GM23248 (cell line): ENCODE measurements around the gene PPP2R5D. TPM values are rescaled to one million over a fixed set of nuclear protein-coding genes. Genes with fewer than 3 reads are reported as not detected.

Experiments used
- DNase-seq: peaks from one replicate; pipeline ENCODE4 v3.0.0-alpha.2; 2015
- H2AFZ ChIP-seq: fragments of 200-600 bp; sonication (generic); 2 replicates; pipeline ENCODE4 v1.6.1; 2016; ENCODE audit warnings: antibody characterized with exemption
- H3F3A ChIP-seq: fragments of 200-600 bp; sonication (generic); 2 replicates; pipeline ENCODE4 v1.6.1; 2016; ENCODE audit warnings: mild to moderate bottlenecking, antibody characterized with exemption, mixed run types; ENCODE audit not compliant: insufficient read depth
- H3K27ac ChIP-seq: fragments of 200-600 bp; sonication (generic); 2 replicates; pipeline ENCODE4 v1.5.1; 2016; ENCODE audit warnings: mild to moderate bottlenecking
- H3K27me3 ChIP-seq: fragments of 200-600 bp; sonication (generic); replicated peaks from 2 replicates; pipeline ENCODE4 v1.6.1; 2016; ENCODE audit warnings: mild to moderate bottlenecking; ENCODE audit not compliant: insufficient read depth
- H3K36me3 ChIP-seq: fragments of 200-600 bp; sonication (generic); 2 replicates; pipeline ENCODE4 v1.6.1; 2016; ENCODE audit warnings: low read depth, mild to moderate bottlenecking
- H3K4me1 ChIP-seq: fragments of 200-600 bp; sonication (generic); 2 replicates; pipeline ENCODE4 v1.6.1; 2016; ENCODE audit warnings: mild to moderate bottlenecking; ENCODE audit not compliant: insufficient read depth
- H3K4me2 ChIP-seq: fragments of 200-600 bp; sonication (generic); one replicate; pipeline ENCODE4 v1.6.1; 2016; ENCODE audit warnings: mild to moderate bottlenecking; ENCODE audit not compliant: unreplicated experiment
- H3K4me3 ChIP-seq: fragments of 200-600 bp; sonication (generic); 2 replicates; pipeline ENCODE4 v1.5.1; 2016; ENCODE audit warnings: mild to moderate bottlenecking
- H3K79me2 ChIP-seq: fragments of 200-600 bp; sonication (generic); 2 replicates; pipeline ENCODE4 v1.6.1; 2016; ENCODE audit warnings: mild to moderate bottlenecking; ENCODE audit not compliant: insufficient read depth
- H3K9ac ChIP-seq: fragments of 200-600 bp; sonication (generic); 2 replicates; pipeline ENCODE4 v1.6.1; 2016; ENCODE audit warnings: mild to moderate bottlenecking
- H3K9me2 ChIP-seq: fragments of 200-600 bp; sonication (generic); 2 replicates; pipeline ENCODE4 v1.6.1; 2016; ENCODE audit warnings: mixed run types, mild to moderate bottlenecking, moderate library complexity; ENCODE audit not compliant: insufficient read depth
- H3K9me3 ChIP-seq: fragments of 200-600 bp; sonication (generic); one replicate; pipeline ENCODE4 v1.6.1; 2017; ENCODE audit warnings: low read depth
- H4K20me1 ChIP-seq: fragments of 200-600 bp; sonication (generic); 2 replicates; pipeline ENCODE4 v1.6.0; 2016; ENCODE audit not compliant: insufficient read depth
- EZH2 ChIP-seq: fragments of 200-600 bp; sonication (generic); IDR thresholded peaks from 2 replicates; pipeline ENCODE4 v1.6.1; 2018; ENCODE audit warnings: antibody characterized with exemption, mild to moderate bottlenecking; ENCODE audit not compliant: insufficient read depth, poor library complexity, severe bottlenecking
- EZH2phosphoT487 ChIP-seq: fragments of 200-600 bp; sonication (generic); IDR thresholded peaks from 2 replicates; pipeline ENCODE4 v1.6.1; 2018; ENCODE audit warnings: antibody characterized with exemption, moderate library complexity, mild to moderate bottlenecking, low read depth; ENCODE audit not compliant: insufficient read depth
- WGBS, 2 experiments: methylation state at CpG; one replicate each; pipeline ENCODE4 v1.1.6; 2015 to 2017; ENCODE audit warnings: low lambda C conversion rate in 2 of 2, low coverage in 1 of 2; ENCODE audit errors: missing lambda C conversion rate in 2 of 2; 5-methylcytosine and 5-hydroxymethylcytosine counted together
- in situ Hi-C: fragments of 300-500 bp; cut with MboI; formaldehyde crosslinking; loops from 2 replicates; pipeline ENCODE4 v1.15.0; 2020
- polyA plus RNA-seq: library from polyadenylated mRNA; unstranded; fragments of >200 nt; fragmentation: Nextera tagmentation; extraction: Ambion mirVana; gene quantifications from 2 replicates; pipeline ENCODE4 v1.2.1, GENCODE V29; 2016
- total RNA-seq: library from RNA; depleted of rRNA; stranded (reverse); fragments of >200 nt; shearing (Covaris generic); gene quantifications from 2 replicates; pipeline ENCODE4 v1.2.3, GENCODE V29; 2014

Gene PPP2R5D
- total and polyA plus RNA-seq, 2 experiments from 2014 or later: 40.7 to 42.7 TPM

DNA sequence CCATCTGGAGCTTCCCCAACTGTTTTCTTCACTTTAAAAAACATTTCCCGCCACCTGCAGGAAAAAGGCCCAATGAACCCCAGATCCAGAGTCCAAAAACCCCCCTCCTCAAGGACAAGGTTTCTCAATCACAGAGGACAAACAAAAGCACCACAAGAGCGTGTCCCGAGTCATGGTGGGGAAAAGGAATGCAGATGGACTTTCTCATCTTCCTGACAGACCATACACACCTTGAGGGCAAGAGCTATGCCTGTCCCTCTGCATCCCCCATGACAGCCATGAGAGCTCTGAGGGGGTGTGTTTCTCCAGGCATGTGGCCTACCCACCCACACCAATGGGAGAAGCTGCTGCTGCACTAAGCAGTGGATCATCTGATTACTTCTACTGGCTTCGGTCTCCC lies 14.4 kb upstream of the PPP2R5D start:
- no peak for DNase-seq
- Histone ChIP-seq H4K20me1 (no peaks in the 10 kb centered on the region; the same call in 1 of the 2 replicates), H3K9me3 (no peaks in the 10 kb centered on the region), H3F3A (peaks cover under 1% of the 10 kb centered on the region), H3K79me2 (peaks cover 3% of the 10 kb centered on the region; the same call in 1 of the 2 replicates), H3K27me3 (no peaks in the 10 kb centered on the region), H3K36me3 (no peaks in the 10 kb centered on the region), H3K4me1 (peaks cover 6% of the 10 kb centered on the region; the same call in 1 of the 2 replicates), H3K9me2 (no peaks in the 10 kb centered on the region), H3K4me2 (no peak overlapping the region), H3K9ac (no peak overlapping the region), H2AFZ (no peak overlapping the region), H3K27ac (no peak overlapping the region), H3K4me3 (no peak overlapping the region)
- in situ Hi-C loops: no loop called here
- 95 to 98% methylated on average over 4 of the region's 4 CpGs for WGBS, 2 experiments
- TF ChIP-seq EZH2 (no peak), EZH2phosphoT487 (no peak)

GRCh38 chr6:42970871-42971612 lies 13.3 kb upstream of the PPP2R5D start:
- no peaks in the 10 kb centered on the region for H3K36me3 ChIP-seq
- H3K9ac ChIP-seq: no peak overlapping the region
- peaks cover 14% of the 10 kb centered on the region for H3K79me2 ChIP-seq
- no peak overlapping the region for H3K4me2 ChIP-seq
- in situ Hi-C loops: no loop called here
- DNase-seq: peak; percentile 50
- H3K27me3 ChIP-seq: no peaks in the 10 kb centered on the region
- no peaks in the 10 kb centered on the region for H3K9me3 ChIP-seq
- H3K27ac ChIP-seq: no peak overlapping the region
- H2AFZ ChIP-seq: no peak overlapping the region
- WGBS, 2 experiments: 83 to 84% methylated on average over 4 of the region's 4 CpGs
- peaks cover 6% of the 10 kb centered on the region; the same call in 1 of the 2 replicates for H3K4me1 ChIP-seq
- H4K20me1 ChIP-seq: no peaks in the 10 kb centered on the region; the same call in 1 of the 2 replicates
- no peak overlapping the region for H3K4me3 ChIP-seq
- no peaks in the 10 kb centered on the region for H3K9me2 ChIP-seq
- H3F3A ChIP-seq: peaks cover 6% of the 10 kb centered on the region
- no peak for TF ChIP-seq EZH2phosphoT487
- no peak for TF ChIP-seq EZH2

GRCh38 chr6:42971746-42972327 lies 12.5 kb upstream of the PPP2R5D start:
- H3K27ac ChIP-seq: no peak overlapping the region
- DNase-seq: no peak
- in situ Hi-C loops: no loop called here
- peaks cover 10% of the 10 kb centered on the region; the same call in 1 of the 2 replicates for H3K4me1 ChIP-seq
- peaks cover 22% of the 10 kb centered on the region for H3K79me2 ChIP-seq
- no peak overlapping the region for H2AFZ ChIP-seq
- H4K20me1 ChIP-seq: no peaks in the 10 kb centered on the region; the same call in 1 of the 2 replicates
- no peak overlapping the region for H3K9ac ChIP-seq
- H3K36me3 ChIP-seq: no peaks in the 10 kb centered on the region; the same call in 1 of the 2 replicates
- TF ChIP-seq EZH2 (no peak), EZH2phosphoT487 (no peak)
- WGBS, 2 experiments: 76 to 82% methylated on average over 3 of the region's 3 CpGs
- H3K27me3 ChIP-seq: no peaks in the 10 kb centered on the region
- H3K9me2 ChIP-seq: no peaks in the 10 kb centered on the region
- H3K9me3 ChIP-seq: no peaks in the 10 kb centered on the region
- H3K4me3 ChIP-seq: no peak overlapping the region
- no peak overlapping the region for H3K4me2 ChIP-seq
- H3F3A ChIP-seq: peaks cover 13% of the 10 kb centered on the region

DNA sequence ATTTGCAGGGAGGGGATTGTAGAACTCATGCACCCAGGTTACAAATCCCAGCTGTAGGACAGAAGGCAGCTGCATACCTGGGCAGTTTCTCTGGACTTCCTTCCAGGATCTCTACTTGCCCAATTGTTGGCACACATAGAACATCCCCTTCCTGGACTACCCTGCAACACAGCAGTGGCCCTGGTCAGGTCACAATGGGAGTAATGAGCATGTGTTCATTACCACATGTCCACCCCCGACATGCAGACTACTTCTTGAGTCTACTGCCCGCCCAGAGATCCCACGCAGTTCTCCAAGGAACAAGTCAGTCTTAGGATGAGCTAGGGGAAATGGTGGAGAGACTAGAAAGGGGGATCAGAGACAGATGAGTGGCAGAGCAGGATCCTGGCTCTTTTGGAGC lies 10.4 kb upstream of the PPP2R5D start:
- Histone ChIP-seq H3K9me2 (no peaks in the 10 kb centered on the region), H3F3A (peaks cover 19% of the 10 kb centered on the region), H3K4me1 (peaks cover 21% of the 10 kb centered on the region), H2AFZ (no peak overlapping the region), H3K79me2 (peaks cover 42% of the 10 kb centered on the region), H3K4me3 (no peak overlapping the region), H3K9me3 (no peaks in the 10 kb centered on the region), H3K36me3 (no peaks in the 10 kb centered on the region; the same call in 1 of the 2 replicates), H4K20me1 (no peaks in the 10 kb centered on the region; the same call in none of the 2 replicates), H3K4me2 (no peak overlapping the region), H3K27ac (no peak overlapping the region), H3K27me3 (no peaks in the 10 kb centered on the region), H3K9ac (no peak overlapping the region)
- in situ Hi-C loops: no loop called here
- TF ChIP-seq EZH2: no peak
- no peak for TF ChIP-seq EZH2phosphoT487
- WGBS, 2 experiments: 73 to 81% methylated on average over 3 of the region's 3 CpGs
- DNase-seq: no peak
